ENCODE measurements around the gene TAF1.

DNA sequence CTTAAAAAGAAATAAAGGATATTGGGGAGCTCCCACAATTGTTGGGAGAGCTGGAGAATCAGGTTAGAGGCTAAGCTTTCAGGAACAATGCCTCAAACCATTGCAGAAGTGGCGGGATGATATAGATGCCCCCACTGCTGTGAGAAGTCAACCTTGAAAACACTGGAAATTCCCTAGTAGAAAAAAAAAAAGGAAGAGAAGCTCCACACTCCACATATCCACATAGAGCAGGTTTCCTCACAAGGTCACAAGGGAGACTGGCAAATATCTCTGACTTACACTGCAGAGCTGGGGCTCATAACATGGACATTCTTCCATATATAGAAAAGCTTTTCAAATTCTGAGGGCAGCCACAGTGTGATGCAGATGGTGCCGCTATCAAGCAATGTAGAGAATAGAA lies 144.0 kb downstream of the TAF1 start:
- TF ChIP-seq, protein P1, sequence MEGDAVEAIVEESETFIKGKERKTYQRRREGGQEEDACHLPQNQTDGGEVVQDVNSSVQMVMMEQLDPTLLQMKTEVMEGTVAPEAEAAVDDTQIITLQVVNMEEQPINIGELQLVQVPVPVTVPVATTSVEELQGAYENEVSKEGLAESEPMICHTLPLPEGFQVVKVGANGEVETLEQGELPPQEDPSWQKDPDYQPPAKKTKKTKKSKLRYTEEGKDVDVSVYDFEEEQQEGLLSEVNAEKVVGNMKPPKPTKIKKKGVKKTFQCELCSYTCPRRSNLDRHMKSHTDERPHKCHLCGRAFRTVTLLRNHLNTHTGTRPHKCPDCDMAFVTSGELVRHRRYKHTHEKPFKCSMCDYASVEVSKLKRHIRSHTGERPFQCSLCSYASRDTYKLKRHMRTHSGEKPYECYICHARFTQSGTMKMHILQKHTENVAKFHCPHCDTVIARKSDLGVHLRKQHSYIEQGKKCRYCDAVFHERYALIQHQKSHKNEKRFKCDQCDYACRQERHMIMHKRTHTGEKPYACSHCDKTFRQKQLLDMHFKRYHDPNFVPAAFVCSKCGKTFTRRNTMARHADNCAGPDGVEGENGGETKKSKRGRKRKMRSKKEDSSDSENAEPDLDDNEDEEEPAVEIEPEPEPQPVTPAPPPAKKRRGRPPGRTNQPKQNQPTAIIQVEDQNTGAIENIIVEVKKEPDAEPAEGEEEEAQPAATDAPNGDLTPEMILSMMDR (IDR thresholded peaks at IDR 0.05): no peak
- TF ChIP-seq POLR2AphosphoS5 (IDR thresholded peaks at IDR 0.05; ENCODE audit: low read depth, low read length) (no peak), SIN3A (IDR thresholded peaks at IDR 0.05; ENCODE audit: borderline replicate concordance, insufficient read depth, low read depth, low read length) (no peak), TCF7L2 (IDR thresholded peaks at IDR 0.05; ENCODE audit: low read depth, low read length) (no peak)
- TF ChIP-seq, protein P2, sequence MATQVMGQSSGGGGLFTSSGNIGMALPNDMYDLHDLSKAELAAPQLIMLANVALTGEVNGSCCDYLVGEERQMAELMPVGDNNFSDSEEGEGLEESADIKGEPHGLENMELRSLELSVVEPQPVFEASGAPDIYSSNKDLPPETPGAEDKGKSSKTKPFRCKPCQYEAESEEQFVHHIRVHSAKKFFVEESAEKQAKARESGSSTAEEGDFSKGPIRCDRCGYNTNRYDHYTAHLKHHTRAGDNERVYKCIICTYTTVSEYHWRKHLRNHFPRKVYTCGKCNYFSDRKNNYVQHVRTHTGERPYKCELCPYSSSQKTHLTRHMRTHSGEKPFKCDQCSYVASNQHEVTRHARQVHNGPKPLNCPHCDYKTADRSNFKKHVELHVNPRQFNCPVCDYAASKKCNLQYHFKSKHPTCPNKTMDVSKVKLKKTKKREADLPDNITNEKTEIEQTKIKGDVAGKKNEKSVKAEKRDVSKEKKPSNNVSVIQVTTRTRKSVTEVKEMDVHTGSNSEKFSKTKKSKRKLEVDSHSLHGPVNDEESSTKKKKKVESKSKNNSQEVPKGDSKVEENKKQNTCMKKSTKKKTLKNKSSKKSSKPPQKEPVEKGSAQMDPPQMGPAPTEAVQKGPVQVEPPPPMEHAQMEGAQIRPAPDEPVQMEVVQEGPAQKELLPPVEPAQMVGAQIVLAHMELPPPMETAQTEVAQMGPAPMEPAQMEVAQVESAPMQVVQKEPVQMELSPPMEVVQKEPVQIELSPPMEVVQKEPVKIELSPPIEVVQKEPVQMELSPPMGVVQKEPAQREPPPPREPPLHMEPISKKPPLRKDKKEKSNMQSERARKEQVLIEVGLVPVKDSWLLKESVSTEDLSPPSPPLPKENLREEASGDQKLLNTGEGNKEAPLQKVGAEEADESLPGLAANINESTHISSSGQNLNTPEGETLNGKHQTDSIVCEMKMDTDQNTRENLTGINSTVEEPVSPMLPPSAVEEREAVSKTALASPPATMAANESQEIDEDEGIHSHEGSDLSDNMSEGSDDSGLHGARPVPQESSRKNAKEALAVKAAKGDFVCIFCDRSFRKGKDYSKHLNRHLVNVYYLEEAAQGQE (IDR thresholded peaks at IDR 0.05; ENCODE audit: insufficient read depth in 1 of 2, low read depth in 2 of 2, low read length in 1 of 2): no peak
